Measurements from ENCODE around the gene TIMP3.

Gene TIMP3

GRCh38 chr22:32843300-32843699 is 41.8 kb downstream of the TIMP3 start:
- no peak for DNase-seq (ENCODE audit: low read depth)
- H3K4me3 ChIP-seq (ENCODE audit: control insufficient read depth, low read depth, low read length): no peak overlapping the region
- TF ChIP-seq, protein P1, sequence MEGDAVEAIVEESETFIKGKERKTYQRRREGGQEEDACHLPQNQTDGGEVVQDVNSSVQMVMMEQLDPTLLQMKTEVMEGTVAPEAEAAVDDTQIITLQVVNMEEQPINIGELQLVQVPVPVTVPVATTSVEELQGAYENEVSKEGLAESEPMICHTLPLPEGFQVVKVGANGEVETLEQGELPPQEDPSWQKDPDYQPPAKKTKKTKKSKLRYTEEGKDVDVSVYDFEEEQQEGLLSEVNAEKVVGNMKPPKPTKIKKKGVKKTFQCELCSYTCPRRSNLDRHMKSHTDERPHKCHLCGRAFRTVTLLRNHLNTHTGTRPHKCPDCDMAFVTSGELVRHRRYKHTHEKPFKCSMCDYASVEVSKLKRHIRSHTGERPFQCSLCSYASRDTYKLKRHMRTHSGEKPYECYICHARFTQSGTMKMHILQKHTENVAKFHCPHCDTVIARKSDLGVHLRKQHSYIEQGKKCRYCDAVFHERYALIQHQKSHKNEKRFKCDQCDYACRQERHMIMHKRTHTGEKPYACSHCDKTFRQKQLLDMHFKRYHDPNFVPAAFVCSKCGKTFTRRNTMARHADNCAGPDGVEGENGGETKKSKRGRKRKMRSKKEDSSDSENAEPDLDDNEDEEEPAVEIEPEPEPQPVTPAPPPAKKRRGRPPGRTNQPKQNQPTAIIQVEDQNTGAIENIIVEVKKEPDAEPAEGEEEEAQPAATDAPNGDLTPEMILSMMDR (IDR thresholded peaks at IDR 0.05; ENCODE audit: control insufficient read depth, insufficient read depth, low read depth, low read length, missing control alignments): no peak

DNA sequence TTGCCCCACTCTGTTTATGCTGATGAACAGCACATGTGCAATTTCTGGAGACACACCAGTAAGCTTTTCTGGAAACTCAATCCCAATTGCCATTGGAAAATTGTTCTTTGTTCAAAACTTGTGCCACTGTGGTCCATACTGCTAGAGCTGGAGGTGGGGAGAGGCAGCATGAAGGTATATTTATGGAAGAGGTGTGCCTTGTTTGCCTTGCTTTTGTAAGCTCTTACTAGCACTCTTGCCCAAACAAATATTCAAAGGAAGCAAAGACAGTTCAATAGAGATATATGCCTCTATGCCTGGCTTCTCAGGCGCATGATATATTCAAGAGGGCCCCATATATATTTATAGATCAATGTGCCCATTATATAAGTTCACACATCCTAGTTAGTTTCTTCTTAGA is 42.7 kb downstream of the TIMP3 start:
- TF ChIP-seq, protein P1 (IDR thresholded peaks at IDR 0.05; ENCODE audit: control insufficient read depth, insufficient read depth, low read depth, low read length, missing control alignments): no peak
- H3K4me3 ChIP-seq (ENCODE audit: control insufficient read depth, low read depth, low read length): no peak overlapping the region

GRCh38 chr22:32846780-32847491 is 45.4 kb downstream of the TIMP3 start:
- no peak overlapping the region for H3K4me3 ChIP-seq (ENCODE audit: control insufficient read depth, low read depth, low read length)
- TF ChIP-seq, protein P1 (IDR thresholded peaks at IDR 0.05; ENCODE audit: control insufficient read depth, insufficient read depth, low read depth, low read length, missing control alignments): no peak
- no peak for DNase-seq (ENCODE audit: low read depth)

More for the DNA sequence above, 42.7 kb downstream of the TIMP3 start:
- no peak for DNase-seq (ENCODE audit: low read depth)

DNA sequence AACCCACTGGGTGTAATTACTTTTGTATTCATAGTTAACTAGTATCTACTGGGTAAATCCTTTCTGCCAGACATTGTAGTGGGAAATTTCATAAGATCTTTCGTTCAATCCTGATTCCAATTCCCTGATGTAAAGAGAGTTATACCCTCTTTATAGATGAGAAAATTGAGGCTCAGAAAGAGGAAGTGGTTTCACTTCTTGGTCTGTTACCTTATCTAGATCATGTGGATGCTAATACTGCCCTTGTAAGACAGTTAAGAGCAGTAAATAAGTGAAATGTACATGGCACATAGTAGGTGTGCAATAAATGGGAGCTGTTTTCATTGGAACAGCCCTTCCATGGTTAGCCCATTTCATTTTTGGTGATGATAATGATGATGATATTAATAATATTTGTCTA is 46.7 kb downstream of the TIMP3 start:
- TF ChIP-seq, protein P1 (IDR thresholded peaks at IDR 0.05; ENCODE audit: control insufficient read depth, insufficient read depth, low read depth, low read length, missing control alignments): no peak
- no peak overlapping the region for H3K4me3 ChIP-seq (ENCODE audit: control insufficient read depth, low read depth, low read length)
- DNase-seq (ENCODE audit: low read depth): no peak

DNA sequence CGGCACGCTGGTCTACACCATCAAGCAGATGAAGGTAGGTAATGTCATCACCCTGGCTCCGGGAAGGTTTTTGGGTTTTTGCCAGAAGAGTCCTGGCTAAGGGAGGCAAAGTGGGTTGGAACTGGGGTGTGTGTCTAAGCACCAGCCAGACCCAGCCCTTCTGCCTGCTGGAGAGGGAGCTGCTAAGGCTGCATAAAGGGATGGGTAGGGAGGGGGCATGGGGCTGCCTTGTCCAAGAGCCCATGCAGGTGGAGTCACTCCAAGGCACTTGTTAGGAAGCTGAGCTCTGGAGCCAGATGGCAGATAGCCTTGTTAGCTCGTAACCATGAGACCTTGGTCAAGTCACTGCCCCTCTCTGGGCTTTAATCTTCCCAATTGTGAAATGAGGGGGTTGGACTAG is 48.0 kb downstream of the TIMP3 start:
- TF ChIP-seq, protein P1 (IDR thresholded peaks at IDR 0.05; ENCODE audit: control insufficient read depth, insufficient read depth, low read depth, low read length, missing control alignments): no peak
- no peak overlapping the region for H3K4me3 ChIP-seq (ENCODE audit: control insufficient read depth, low read depth, low read length)
- DNase-seq (ENCODE audit: low read depth): no peak

- H3K4me3 ChIP-seq (ENCODE audit: control insufficient read depth, low read depth, low read length): no peak overlapping the region
- TF ChIP-seq, protein P1 (IDR thresholded peaks at IDR 0.05; ENCODE audit: control insufficient read depth, insufficient read depth, low read depth, low read length, missing control alignments): no peak
- DNase-seq (ENCODE audit: low read depth): no peak
Observed at GRCh38 chr22:32850157-32850556, 48.7 kb downstream of the TIMP3 start.
